Measurements from ENCODE around the gene COL7A1. TPM values are rescaled to one million over a fixed set of nuclear protein-coding genes. Genes with fewer than 3 reads are reported as not detected.

Gene COL7A1
- polyA plus RNA-seq, 3 donors: 0.37 to 1.9 TPM; not detected in 1

DNA sequence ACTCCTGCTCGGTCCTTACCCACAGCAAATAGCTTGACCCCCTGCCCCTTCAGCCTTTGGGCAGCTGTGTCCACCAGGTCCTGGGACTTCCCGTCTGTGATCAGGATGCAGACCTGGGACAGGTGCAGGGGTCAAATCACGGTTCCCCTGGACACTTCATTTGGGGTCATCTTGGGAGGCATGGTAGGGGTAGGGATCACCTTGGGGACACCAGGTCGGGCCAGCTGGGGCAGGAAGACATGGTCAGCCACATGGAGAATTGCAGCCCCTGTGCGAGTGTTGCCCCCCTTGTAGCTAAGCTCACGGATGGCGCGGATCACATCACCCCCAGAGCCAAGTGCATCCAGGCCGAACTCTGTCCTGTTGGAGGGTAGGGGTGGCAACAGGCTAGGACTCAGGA lies 1.8 kb downstream of the COL7A1 start:
- intact Hi-C loops (cut with micrococcal nuclease): no loop called here
- Histone ChIP-seq H3K9ac (ENCODE audit: insufficient read depth, low read length, poor library complexity, severe bottlenecking) (no peak overlapping the region), H3K4me3 (replicated peaks in 1 of 3; ENCODE audit: low read depth in 2 of 3, low read length in 3 of 3) (no peak overlapping the region), H3K27ac (ENCODE audit: low read depth in 1 of 2, low read length in 2 of 2) (no peak overlapping the region), H2AFZ (ENCODE audit: insufficient read depth, low read depth, low read length, poor library complexity, severe bottlenecking) (no peak overlapping the region), H3K4me2 (replicated peaks; ENCODE audit: extremely low read depth, low read length, poor library complexity, severe bottlenecking) (no peak overlapping the region), H4K20me1 (ENCODE audit: insufficient read depth, low read length) (peaks cover 14% of the 10 kb centered on the region), H3K9me3 (replicated peaks in 1 of 2; ENCODE audit: control insufficient read depth in 1 of 2, insufficient read depth in 1 of 2, low read length in 2 of 2) (no peaks in the 10 kb centered on the region), H3K36me3 (replicated peaks in 1 of 2; ENCODE audit: control insufficient read depth in 1 of 2, insufficient read depth in 2 of 2, low read length in 2 of 2) (peaks cover 9 to 13% of the 10 kb centered on the region in 2 donors), H3K4me1 (ENCODE audit: control insufficient read depth in 1 of 2, insufficient read depth in 2 of 2, low read length in 2 of 2) (peaks cover 6 to 14% of the 10 kb centered on the region in 2 donors), H3K79me2 (ENCODE audit: insufficient read depth, low read length) (no peaks in the 10 kb centered on the region), H3K27me3 (ENCODE audit: control insufficient read depth in 2 of 2, insufficient read depth in 2 of 2, low read length in 2 of 2) (peaks cover 6 to 47% of the 10 kb centered on the region in 2 donors)
- no peak for DNase-seq
- WGBS (ENCODE audit: insufficient coverage): 93% methylated on average over 8 of the region's 9 CpGs
- H3K27me3 Mint-ChIP-seq (ENCODE audit: low read depth in 3 of 3): peaks cover 47 to 62% (median 57%) of the 10 kb centered on the region in 3 donors
- H3K4me3 Mint-ChIP-seq: no peak overlapping the region
- H3K27ac Mint-ChIP-seq: no peak overlapping the region
- peaks cover 16 to 20% of the 10 kb centered on the region in 2 donors for H3K36me3 Mint-ChIP-seq
- peaks cover 0 to 6% (median 3%) of the 10 kb centered on the region in 7 donors for H3K9me3 Mint-ChIP-seq
- TF ChIP-seq, protein P1, sequence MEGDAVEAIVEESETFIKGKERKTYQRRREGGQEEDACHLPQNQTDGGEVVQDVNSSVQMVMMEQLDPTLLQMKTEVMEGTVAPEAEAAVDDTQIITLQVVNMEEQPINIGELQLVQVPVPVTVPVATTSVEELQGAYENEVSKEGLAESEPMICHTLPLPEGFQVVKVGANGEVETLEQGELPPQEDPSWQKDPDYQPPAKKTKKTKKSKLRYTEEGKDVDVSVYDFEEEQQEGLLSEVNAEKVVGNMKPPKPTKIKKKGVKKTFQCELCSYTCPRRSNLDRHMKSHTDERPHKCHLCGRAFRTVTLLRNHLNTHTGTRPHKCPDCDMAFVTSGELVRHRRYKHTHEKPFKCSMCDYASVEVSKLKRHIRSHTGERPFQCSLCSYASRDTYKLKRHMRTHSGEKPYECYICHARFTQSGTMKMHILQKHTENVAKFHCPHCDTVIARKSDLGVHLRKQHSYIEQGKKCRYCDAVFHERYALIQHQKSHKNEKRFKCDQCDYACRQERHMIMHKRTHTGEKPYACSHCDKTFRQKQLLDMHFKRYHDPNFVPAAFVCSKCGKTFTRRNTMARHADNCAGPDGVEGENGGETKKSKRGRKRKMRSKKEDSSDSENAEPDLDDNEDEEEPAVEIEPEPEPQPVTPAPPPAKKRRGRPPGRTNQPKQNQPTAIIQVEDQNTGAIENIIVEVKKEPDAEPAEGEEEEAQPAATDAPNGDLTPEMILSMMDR (IDR thresholded peaks at IDR 0.05): no peak
- peaks cover 12% of the 10 kb centered on the region for H3K4me1 Mint-ChIP-seq

GRCh38 chr3:48592519-48593087 lies 2.5 kb downstream of the COL7A1 start:
- Histone ChIP-seq H3K4me3 (replicated peaks in 1 of 3; ENCODE audit: low read depth in 2 of 3, low read length in 3 of 3) (no peak overlapping the region), H3K4me2 (replicated peaks; ENCODE audit: extremely low read depth, low read length, poor library complexity, severe bottlenecking) (no peak overlapping the region), H3K79me2 (ENCODE audit: insufficient read depth, low read length) (no peaks in the 10 kb centered on the region), H3K9me3 (replicated peaks in 1 of 2; ENCODE audit: control insufficient read depth in 1 of 2, insufficient read depth in 1 of 2, low read length in 2 of 2) (no peaks in the 10 kb centered on the region), H3K36me3 (replicated peaks in 1 of 2; ENCODE audit: control insufficient read depth in 1 of 2, insufficient read depth in 2 of 2, low read length in 2 of 2) (peaks cover 1 to 5% of the 10 kb centered on the region in 2 donors), H4K20me1 (ENCODE audit: insufficient read depth, low read length) (peaks cover 8% of the 10 kb centered on the region), H3K27me3 (ENCODE audit: control insufficient read depth in 2 of 2, insufficient read depth in 2 of 2, low read length in 2 of 2) (peaks cover 6 to 47% of the 10 kb centered on the region in 2 donors), H3K27ac (ENCODE audit: low read depth in 1 of 2, low read length in 2 of 2) (no peak overlapping the region), H2AFZ (ENCODE audit: insufficient read depth, low read depth, low read length, poor library complexity, severe bottlenecking) (no peak overlapping the region), H3K4me1 (ENCODE audit: control insufficient read depth in 1 of 2, insufficient read depth in 2 of 2, low read length in 2 of 2) (peaks cover 6 to 14% of the 10 kb centered on the region in 2 donors), H3K9ac (ENCODE audit: insufficient read depth, low read length, poor library complexity, severe bottlenecking) (no peak overlapping the region)
- intact Hi-C loops (cut with micrococcal nuclease): no loop called here
- WGBS (ENCODE audit: insufficient coverage): 94% methylated on average over 21 of the region's 21 CpGs
- H3K27me3 Mint-ChIP-seq (ENCODE audit: low read depth in 3 of 3): peaks cover 53 to 68% (median 59%) of the 10 kb centered on the region in 3 donors
- peaks cover 9 to 12% of the 10 kb centered on the region in 2 donors for H3K36me3 Mint-ChIP-seq
- TF ChIP-seq, protein P1 (IDR thresholded peaks at IDR 0.05): no peak
- DNase-seq: no peak
- H3K4me3 Mint-ChIP-seq: peak overlapping the region in 1 of 2 donors; percentile 35
- H3K27ac Mint-ChIP-seq: no peak overlapping the region
- peaks cover 12% of the 10 kb centered on the region for H3K4me1 Mint-ChIP-seq
- H3K9me3 Mint-ChIP-seq: peaks cover 0 to 6% (median 3%) of the 10 kb centered on the region in 7 donors

Measured in CD14-positive monocyte (primary cell).